ENCODE results near the gene FBXL19. TPM values are rescaled to one million over a fixed set of nuclear protein-coding genes. Genes with fewer than 3 reads are reported as not detected.

The FBXL19 gene
- total and polyA plus RNA-seq, 2 donors (not counting 1 experiment from before 2014, with no cell fraction given), result 3.1 to 14.5 TPM

GRCh38 chr16:30912794-30913412, 10.5 kb upstream of the FBXL19 start:
- Histone ChIP-seq H3K27me3 (ENCODE audit: control insufficient read depth, insufficient read depth, low read length) (no peaks in the 10 kb centered on the region), H3K9me3 (ENCODE audit: control insufficient read depth, insufficient read depth, low read depth, low read length) (no peaks in the 10 kb centered on the region), H4K20me1 (ENCODE audit: control insufficient read depth, extremely low read depth, insufficient read depth, low read length) (no peaks in the 10 kb centered on the region), H3K9ac (ENCODE audit: insufficient read depth, low read length) (no peak overlapping the region), H3K4me2 (ENCODE audit: extremely low read depth, insufficient read depth, low read length) (no peak overlapping the region), H3K79me2 (ENCODE audit: control insufficient read depth, insufficient read depth, low read length) (no peaks in the 10 kb centered on the region), H3K4me3 (replicated peaks in 1 of 4; ENCODE audit: control extremely low read depth in 1 of 4, insufficient read depth in 1 of 4, low read depth in 3 of 4, low read length in 4 of 4) (no peak overlapping the region), H3K27ac (ENCODE audit: insufficient read depth, low read length) (no peak overlapping the region), H3K4me1 (ENCODE audit: control insufficient read depth, extremely low read depth, insufficient read depth, low read length) (no peaks in the 10 kb centered on the region), H2AFZ (ENCODE audit: low read length) (no peak overlapping the region), H3K36me3 (ENCODE audit: control insufficient read depth, insufficient read depth, low read length) (no peaks in the 10 kb centered on the region)
- no peak for DNase-seq (ENCODE audit: low read depth in 2 of 2)
- TF ChIP-seq EZH2 (IDR thresholded peaks at IDR 0.05; ENCODE audit: low read length, missing control alignments), result no peak
- TF ChIP-seq CTCF (conservative IDR thresholded peaks at IDR 0.05 in 1 of 2, IDR thresholded peaks at IDR 0.05 in 1 of 2; ENCODE audit: low read depth in 1 of 2, low read length in 2 of 2), result no peak

GRCh38 chr16:30914830-30915229, 8.5 kb upstream of the FBXL19 start:
- Histone ChIP-seq H3K4me1 (ENCODE audit: control insufficient read depth, extremely low read depth, insufficient read depth, low read length) (no peaks in the 10 kb centered on the region), H3K27ac (ENCODE audit: insufficient read depth, low read length) (no peak overlapping the region), H3K79me2 (ENCODE audit: control insufficient read depth, insufficient read depth, low read length) (no peaks in the 10 kb centered on the region), H3K9me3 (ENCODE audit: control insufficient read depth, insufficient read depth, low read depth, low read length) (no peaks in the 10 kb centered on the region), H3K36me3 (ENCODE audit: control insufficient read depth, insufficient read depth, low read length) (no peaks in the 10 kb centered on the region), H3K4me2 (ENCODE audit: extremely low read depth, insufficient read depth, low read length) (no peak overlapping the region), H4K20me1 (ENCODE audit: control insufficient read depth, extremely low read depth, insufficient read depth, low read length) (no peaks in the 10 kb centered on the region), H3K9ac (ENCODE audit: insufficient read depth, low read length) (no peak overlapping the region), H3K4me3 (replicated peaks in 1 of 4; ENCODE audit: control extremely low read depth in 1 of 4, insufficient read depth in 1 of 4, low read depth in 3 of 4, low read length in 4 of 4) (no peak overlapping the region), H2AFZ (ENCODE audit: low read length) (no peak overlapping the region), H3K27me3 (ENCODE audit: control insufficient read depth, insufficient read depth, low read length) (no peaks in the 10 kb centered on the region)
- TF ChIP-seq CTCF (conservative IDR thresholded peaks at IDR 0.05 in 1 of 2, IDR thresholded peaks at IDR 0.05 in 1 of 2; ENCODE audit: low read depth in 1 of 2, low read length in 2 of 2) (no peak), EZH2 (IDR thresholded peaks at IDR 0.05; ENCODE audit: low read length, missing control alignments) (no peak)
- no peak for DNase-seq (ENCODE audit: low read depth in 2 of 2)

GRCh38 chr16:30918614-30919013, 4.8 kb upstream of the FBXL19 start:
- Histone ChIP-seq H2AFZ (ENCODE audit: low read length) (no peak overlapping the region), H4K20me1 (ENCODE audit: control insufficient read depth, extremely low read depth, insufficient read depth, low read length) (no peaks in the 10 kb centered on the region), H3K27ac (ENCODE audit: insufficient read depth, low read length) (no peak overlapping the region), H3K4me3 (replicated peaks in 1 of 4; ENCODE audit: control extremely low read depth in 1 of 4, insufficient read depth in 1 of 4, low read depth in 3 of 4, low read length in 4 of 4) (no peak overlapping the region), H3K79me2 (ENCODE audit: control insufficient read depth, insufficient read depth, low read length) (no peaks in the 10 kb centered on the region), H3K36me3 (ENCODE audit: control insufficient read depth, insufficient read depth, low read length) (no peaks in the 10 kb centered on the region), H3K9ac (ENCODE audit: insufficient read depth, low read length) (no peak overlapping the region), H3K4me2 (ENCODE audit: extremely low read depth, insufficient read depth, low read length) (no peak overlapping the region), H3K4me1 (ENCODE audit: control insufficient read depth, extremely low read depth, insufficient read depth, low read length) (no peaks in the 10 kb centered on the region), H3K27me3 (ENCODE audit: control insufficient read depth, insufficient read depth, low read length) (no peaks in the 10 kb centered on the region), H3K9me3 (ENCODE audit: control insufficient read depth, insufficient read depth, low read depth, low read length) (no peaks in the 10 kb centered on the region)
- DNase-seq (ENCODE audit: low read depth in 2 of 2), result no peak
- TF ChIP-seq EZH2 (IDR thresholded peaks at IDR 0.05; ENCODE audit: low read length, missing control alignments) (no peak), CTCF (conservative IDR thresholded peaks at IDR 0.05 in 1 of 2, IDR thresholded peaks at IDR 0.05 in 1 of 2; ENCODE audit: low read depth in 1 of 2, low read length in 2 of 2) (no peak)

Measured in fibroblast of lung (primary cell).